HepG2 (cell line): ENCODE results near the gene WDR7. TPM values are rescaled to one million over a fixed set of nuclear protein-coding genes. Genes with fewer than 3 reads are reported as not detected.

ENCODE experiments used
- ATAC-seq: fragments of 200-7000 bp; cut with Tn5 transposase; 3 replicates; pipeline ENCODE4 v1.9.1; 2020; ENCODE audit warnings: mild to moderate bottlenecking, moderate library complexity
- BruUV-seq: library from RNA; stranded (reverse); fragments of 400-500 nt; replicated peaks from 2 replicates; lab custom pipeline; 2021; lab: Mats Ljungman, UMichigan
- CTCF ChIA-PET: fragments of 300-600 bp; formaldehyde crosslinking; extraction: SDS; loops from one replicate; lab custom pipeline; 2021; ENCODE audit warnings: low total read pairs, inconsistent platforms, low intra/inter-chr PET ratio; lab: Yijun Ruan, JAX
- POLR2A ChIA-PET: fragments of 350-600 bp; sonication (Branson Sonifier 250); formaldehyde crosslinking; loops from one replicate; lab custom pipeline; 2020; ENCODE audit warnings: antibody characterized with exemption, inconsistent platforms; lab: Yijun Ruan, JAX
- DNase-seq: peaks from one replicate; pipeline ENCODE4 v3.0.0-alpha.2; 2015; ENCODE audit warnings: low spot score
- FAIRE-seq: peaks from 3 replicates; lab custom pipeline; 2011; peaks lifted over from hg19 to GRCh38; lab: Jason Lieb, UNC
- H2AFZ ChIP-seq: one replicate; pipeline ENCODE4 v1.6.1; 2011; ENCODE audit warnings: low read length, inconsistent platforms
- H3K27ac ChIP-seq: fragments of 300-600 bp; 3 replicates; pipeline ENCODE4 v1.8.0; 2011; ENCODE audit warnings: mixed run types, mild to moderate bottlenecking, mixed read lengths, low read length, inconsistent platforms; ENCODE audit not compliant: insufficient read depth; ENCODE audit errors: extremely low read length
- H3K27me3 ChIP-seq, 2 experiments: fragments of 200-600 bp in 1 of 2; 2 replicates in 1 of 2; 3 replicates in 1 of 2; pipeline versions ENCODE4 v1.6.0 to v1.8.0; 2011; ENCODE audit warnings: low read length in 2 of 2, mild to moderate bottlenecking in 2 of 2, moderate library complexity in 2 of 2, inconsistent platforms in 1 of 2; ENCODE audit not compliant: insufficient read depth in 2 of 2, control insufficient read depth in 1 of 2
- H3K36me3 ChIP-seq, 2 experiments: fragments of 200-600 bp in 1 of 2; replicated peaks in 1 of 2; 2 replicates in 1 of 2; 3 replicates in 1 of 2; pipeline versions ENCODE4 v1.5.1 to v1.8.0; 2011; ENCODE audit warnings: low read length in 2 of 2, inconsistent platforms in 1 of 2; ENCODE audit not compliant: insufficient read depth in 2 of 2, control insufficient read depth in 1 of 2
- H3K4me1 ChIP-seq: 2 replicates; pipeline ENCODE4 v1.5.1; 2012; ENCODE audit warnings: low read length, inconsistent platforms; ENCODE audit not compliant: insufficient read depth
- H3K4me2 ChIP-seq: 2 replicates; pipeline ENCODE4 v1.6.0; 2011; ENCODE audit warnings: low read depth, low read length, inconsistent platforms
- H3K4me3 ChIP-seq, 3 experiments: fragments of 200-600 bp in 1 of 3; sonication (generic), shearing (Covaris generic) in 1 of 3; replicated peaks in 1 of 3; 2 replicates each; pipeline ENCODE4 v1.5.1; 2011 to 2016; ENCODE audit warnings: low read length in 3 of 3, inconsistent platforms in 2 of 3, low read depth in 2 of 3, mild to moderate bottlenecking in 2 of 3, control low read depth in 1 of 3, mixed read lengths in 1 of 3; ENCODE audit not compliant: insufficient read depth in 1 of 3
- H3K79me2 ChIP-seq: one replicate; pipeline ENCODE4 v1.6.1; 2011; ENCODE audit warnings: low read length, inconsistent platforms; ENCODE audit not compliant: insufficient read depth
- H3K9ac ChIP-seq: 2 replicates; pipeline ENCODE4 v1.6.0; 2011; ENCODE audit warnings: mild to moderate bottlenecking, low read depth, low read length, inconsistent platforms; ENCODE audit not compliant: insufficient read depth
- H3K9me3 ChIP-seq: 2 replicates; pipeline ENCODE4 v1.5.1; 2012; ENCODE audit warnings: mild to moderate bottlenecking, low read length
- H4K20me1 ChIP-seq: 2 replicates; pipeline ENCODE4 v1.6.0; 2011; ENCODE audit warnings: inconsistent platforms, mild to moderate bottlenecking, low read length, moderate library complexity; ENCODE audit not compliant: insufficient read depth
- ADNP ChIP-seq: sonication (generic); formaldehyde crosslinking; IDR thresholded peaks from 2 replicates; pipeline ENCODE4 v1.4.0; 2020; ENCODE audit warnings: missing genetic modification reagents
- FOXK2 ChIP-seq: fragments of 450-650 bp; IDR thresholded peaks from 2 replicates; pipeline ENCODE4 v1.6.1; 2016
- NCOA1 ChIP-seq: sonication (generic); formaldehyde crosslinking; IDR thresholded peaks from 2 replicates; pipeline ENCODE4 v1.9.0; 2021; ENCODE audit warnings: missing genetic modification reagents
- NFYC ChIP-seq: IDR thresholded peaks from 2 replicates; pipeline ENCODE4 v1.6.1; 2016; ENCODE audit warnings: missing genetic modification reagents, missing compliant biosample characterization
- RXRA ChIP-seq: sonication (generic); formaldehyde crosslinking; IDR thresholded peaks from 2 replicates; pipeline ENCODE4 v1.5.1; 2020; ENCODE audit warnings: missing genetic modification reagents
- SNRNP70 ChIP-seq: fragments of 200-400 bp; formaldehyde crosslinking; IDR thresholded peaks from 2 replicates; pipeline ENCODE4 v1.6.1; 2017; ENCODE audit warnings: mild to moderate bottlenecking, low read depth, low read length, moderate library complexity
- YEATS2 ChIP-seq: sonication (generic); formaldehyde crosslinking; IDR thresholded peaks from 2 replicates; pipeline ENCODE4 v1.4.0; 2020; ENCODE audit warnings: missing genetic modification reagents, borderline replicate concordance
- YY1 ChIP-seq: IDR thresholded peaks from 2 replicates; pipeline ENCODE4 v1.6.1; 2011; ENCODE audit warnings: low read length, low read depth, moderate library complexity, mild to moderate bottlenecking; ENCODE audit not compliant: insufficient read depth, insufficient replicate concordance
- WGBS: methylation state at CpG from one replicate; pipeline ENCODE4 v1.1.6; 2017; ENCODE audit warnings: low lambda C conversion rate; 5-methylcytosine and 5-hydroxymethylcytosine counted together
- in situ Hi-C: cut with HindIII; loops from 2 replicates; pipeline ENCODE4 v1.10.0; 2017; ENCODE audit warnings: low pct_unique_long_range_greater_than_20kb; ENCODE audit not compliant: extremely low pct_ligation_motif_present
- intact Hi-C: fragments of 100-400 bp; cut with micrococcal nuclease; formaldehyde crosslinking; loops from one replicate; pipeline ENCODE4 v1.10.0; 2022; ENCODE audit not compliant: unreplicated experiment
- polyA plus RNA-seq, 8 experiments: library from polyadenylated mRNA; depleted of rRNA in 3 of 8; stranded (reverse) in 7 of 8; unstranded in 1 of 8; fragments of >200 nt; fragmentation: Illumina TruSeq in 4 of 8; extraction: Trizol in 4 of 8; gene quantifications; 2 replicates each; pipeline versions ENCODE4 v1.2.1 to v1.2.3, GENCODE V29; 2011 to 2016; ENCODE audit warnings: low read depth in 4 of 8, missing spikeins in 1 of 8, mixed read lengths in 1 of 8; ENCODE audit not compliant: insufficient read depth in 1 of 8
- total RNA-seq, 5 experiments: library from RNA; depleted of rRNA; stranded (reverse); fragments of >200 nt; fragmentation: Illumina TruSeq; extraction: Trizol; gene quantifications; 2 replicates each; pipeline ENCODE4 v1.2.3, GENCODE V29; 2016; ENCODE audit warnings: low read depth in 1 of 5
- TF ChIP-seq, protein P1 (sequence below): sonication (generic); formaldehyde crosslinking; IDR thresholded peaks from 2 replicates; pipeline ENCODE4 v1.8.1; 2023; ENCODE audit warnings: mild to moderate bottlenecking, missing genetic modification reagents, borderline replicate concordance
- TF ChIP-seq, protein P2 (sequence below): sonication (generic); formaldehyde crosslinking; conservative IDR thresholded peaks from 2 replicates; pipeline ENCODE4 v1.8.0; 2022; ENCODE audit warnings: mild to moderate bottlenecking, moderate library complexity, missing genetic modification reagents
- TF ChIP-seq, protein P3 (sequence below): sonication (generic); formaldehyde crosslinking; IDR thresholded peaks from 2 replicates; pipeline ENCODE4 v1.4.0; 2020; ENCODE audit warnings: missing genetic modification reagents

WDR7 gene
- total and polyA plus RNA-seq, 2 of the 13 experiments (the other 11 are each of a cell fraction or from before 2014, with no cell fraction given) = 2.0 to 7.8 TPM

DNA sequence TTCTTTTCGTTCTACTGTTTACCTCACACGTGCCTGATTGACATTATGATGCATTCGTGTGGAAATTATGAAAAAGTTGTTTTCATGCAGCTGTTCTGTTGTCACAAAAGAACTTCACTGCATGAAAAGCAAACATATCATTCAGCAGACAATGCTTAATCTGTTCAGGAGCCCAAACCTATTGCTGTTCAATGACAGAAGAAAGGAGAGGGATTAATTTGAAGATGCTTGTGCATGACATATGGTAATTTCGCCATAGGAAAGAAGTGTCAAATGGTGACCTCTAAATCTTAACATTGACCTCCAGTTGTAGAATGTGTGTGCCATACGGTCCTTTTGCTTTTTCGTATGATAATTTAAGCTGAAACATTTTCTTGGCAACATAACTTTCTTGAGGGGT lies 124.5 kb downstream of the WDR7 start:
- 93% methylated on average over 6 of the region's 6 CpGs for WGBS
- H3K36me3 ChIP-seq = no peaks in the 10 kb centered on the region
- H3K4me3 ChIP-seq = no peak overlapping the region
- no peaks in the 10 kb centered on the region for H3K4me1 ChIP-seq
- no peaks in the 10 kb centered on the region for H3K27me3 ChIP-seq
- intact Hi-C loops = no loop called here
- no peak overlapping the region for H3K27ac ChIP-seq
- POLR2A ChIA-PET = no interaction called here
- no peaks in the 10 kb centered on the region for H3K79me2 ChIP-seq
- no peak for DNase-seq
- no peak overlapping the region for H3K4me2 ChIP-seq
- in situ Hi-C loops = loop anchor here (25.0 kb wide), 1 partner anchor 787 kb away; no protein-coding TSS in a partner anchor
- CTCF ChIA-PET = no interaction called here
- no peak for ATAC-seq
- no peak for FAIRE-seq
- TF ChIP-seq FOXK2 (no peak), YY1 (no peak), ADNP (CRISPR knock-in tag) (no peak), NFYC (no peak), NCOA1 (no peak), RXRA (no peak), YEATS2 (CRISPR knock-in tag) (no peak), SNRNP70 (no peak)
- TF ChIP-seq, protein P1, sequence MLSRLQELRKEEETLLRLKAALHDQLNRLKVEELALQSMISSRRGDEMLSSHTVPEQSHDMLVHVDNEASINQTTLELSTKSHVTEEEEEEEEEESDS (CRISPR knock-in tag) = no peak
- TF ChIP-seq, protein P2, sequence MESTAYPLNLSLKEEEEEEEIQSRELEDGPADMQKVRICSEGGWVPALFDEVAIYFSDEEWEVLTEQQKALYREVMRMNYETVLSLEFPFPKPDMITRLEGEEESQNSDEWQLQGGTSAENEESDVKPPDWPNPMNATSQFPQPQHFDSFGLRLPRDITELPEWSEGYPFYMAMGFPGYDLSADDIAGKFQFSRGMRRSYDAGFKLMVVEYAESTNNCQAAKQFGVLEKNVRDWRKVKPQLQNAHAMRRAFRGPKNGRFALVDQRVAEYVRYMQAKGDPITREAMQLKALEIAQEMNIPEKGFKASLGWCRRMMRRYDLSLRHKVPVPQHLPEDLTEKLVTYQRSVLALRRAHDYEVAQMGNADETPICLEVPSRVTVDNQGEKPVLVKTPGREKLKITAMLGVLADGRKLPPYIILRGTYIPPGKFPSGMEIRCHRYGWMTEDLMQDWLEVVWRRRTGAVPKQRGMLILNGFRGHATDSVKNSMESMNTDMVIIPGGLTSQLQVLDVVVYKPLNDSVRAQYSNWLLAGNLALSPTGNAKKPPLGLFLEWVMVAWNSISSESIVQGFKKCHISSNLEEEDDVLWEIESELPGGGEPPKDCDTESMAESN = no peak
- TF ChIP-seq, protein P3, sequence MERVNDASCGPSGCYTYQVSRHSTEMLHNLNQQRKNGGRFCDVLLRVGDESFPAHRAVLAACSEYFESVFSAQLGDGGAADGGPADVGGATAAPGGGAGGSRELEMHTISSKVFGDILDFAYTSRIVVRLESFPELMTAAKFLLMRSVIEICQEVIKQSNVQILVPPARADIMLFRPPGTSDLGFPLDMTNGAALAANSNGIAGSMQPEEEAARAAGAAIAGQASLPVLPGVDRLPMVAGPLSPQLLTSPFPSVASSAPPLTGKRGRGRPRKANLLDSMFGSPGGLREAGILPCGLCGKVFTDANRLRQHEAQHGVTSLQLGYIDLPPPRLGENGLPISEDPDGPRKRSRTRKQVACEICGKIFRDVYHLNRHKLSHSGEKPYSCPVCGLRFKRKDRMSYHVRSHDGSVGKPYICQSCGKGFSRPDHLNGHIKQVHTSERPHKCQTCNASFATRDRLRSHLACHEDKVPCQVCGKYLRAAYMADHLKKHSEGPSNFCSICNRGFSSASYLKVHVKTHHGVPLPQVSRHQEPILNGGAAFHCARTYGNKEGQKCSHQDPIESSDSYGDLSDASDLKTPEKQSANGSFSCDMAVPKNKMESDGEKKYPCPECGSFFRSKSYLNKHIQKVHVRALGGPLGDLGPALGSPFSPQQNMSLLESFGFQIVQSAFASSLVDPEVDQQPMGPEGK (CRISPR knock-in tag) = no peak
- no peak overlapping the region for H2AFZ ChIP-seq
- H3K9me3 ChIP-seq = no peaks in the 10 kb centered on the region
- no peak overlapping the region for H3K9ac ChIP-seq
- no peaks in the 10 kb centered on the region for H4K20me1 ChIP-seq
- BruUV-seq = no TSS peak
